ENCODE measurements around the gene KISS1.

The KISS1 gene

GRCh38 chr1:204205486-204205885 lies 9.2 kb upstream of the KISS1 start:
- H3K27me3 Mint-ChIP-seq, result peaks cover 43% of the 10 kb centered on the region
- DNase-seq, result no peak
- no peak for ATAC-seq
- H3K4me3 Mint-ChIP-seq, result no peak overlapping the region
- no peak overlapping the region for H3K27ac Mint-ChIP-seq
- no peaks in the 10 kb centered on the region for H3K9me3 Mint-ChIP-seq
- H3K4me1 Mint-ChIP-seq, result peaks cover 14% of the 10 kb centered on the region

GRCh38 chr1:204204944-204205343 lies 8.7 kb upstream of the KISS1 start:
- no peak for ATAC-seq
- Mint-ChIP-seq H3K9me3 (no peaks in the 10 kb centered on the region), H3K27me3 (peaks cover 43% of the 10 kb centered on the region), H3K27ac (no peak overlapping the region), H3K4me1 (peaks cover 14% of the 10 kb centered on the region), H3K4me3 (no peak overlapping the region)
- no peak for DNase-seq

- DNase-seq (no peak), ATAC-seq (no peak)
- no peaks in the 10 kb centered on the region for H3K9me3 Mint-ChIP-seq
- H3K27me3 Mint-ChIP-seq, result peaks cover 43% of the 10 kb centered on the region
- H3K4me1 Mint-ChIP-seq, result peaks cover 22% of the 10 kb centered on the region
- no peak overlapping the region for H3K27ac Mint-ChIP-seq
- H3K4me3 Mint-ChIP-seq, result no peak overlapping the region
These were observed 7.0 kb upstream of the KISS1 start for GRCh38 chr1:204203206-204203767.

DNA sequence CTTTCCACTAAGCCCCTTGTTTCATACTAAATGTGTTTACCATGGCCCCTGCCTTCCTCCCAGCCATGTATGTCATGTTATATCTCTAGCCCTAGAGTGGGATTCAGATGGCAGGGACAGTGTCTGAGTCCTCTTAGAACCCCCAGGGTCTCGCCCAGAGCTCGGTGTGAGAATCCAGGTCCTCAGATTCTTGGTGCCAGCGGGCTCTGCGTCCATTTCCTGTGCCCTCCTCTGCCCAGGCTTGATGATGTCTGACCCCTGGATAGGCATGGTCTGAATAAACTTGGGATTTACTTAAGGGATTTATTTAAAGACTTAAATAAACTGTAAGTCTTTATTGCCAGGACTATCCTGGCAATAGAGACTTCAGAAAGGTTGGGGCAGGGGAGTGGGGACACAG lies 6.2 kb upstream of the KISS1 start:
- Mint-ChIP-seq H3K27me3 (peaks cover 43% of the 10 kb centered on the region), H3K4me1 (peaks cover 24% of the 10 kb centered on the region), H3K4me3 (no peak overlapping the region), H3K27ac (no peak overlapping the region), H3K9me3 (no peaks in the 10 kb centered on the region)
- DNase-seq (no peak), ATAC-seq (no peak)

DNA sequence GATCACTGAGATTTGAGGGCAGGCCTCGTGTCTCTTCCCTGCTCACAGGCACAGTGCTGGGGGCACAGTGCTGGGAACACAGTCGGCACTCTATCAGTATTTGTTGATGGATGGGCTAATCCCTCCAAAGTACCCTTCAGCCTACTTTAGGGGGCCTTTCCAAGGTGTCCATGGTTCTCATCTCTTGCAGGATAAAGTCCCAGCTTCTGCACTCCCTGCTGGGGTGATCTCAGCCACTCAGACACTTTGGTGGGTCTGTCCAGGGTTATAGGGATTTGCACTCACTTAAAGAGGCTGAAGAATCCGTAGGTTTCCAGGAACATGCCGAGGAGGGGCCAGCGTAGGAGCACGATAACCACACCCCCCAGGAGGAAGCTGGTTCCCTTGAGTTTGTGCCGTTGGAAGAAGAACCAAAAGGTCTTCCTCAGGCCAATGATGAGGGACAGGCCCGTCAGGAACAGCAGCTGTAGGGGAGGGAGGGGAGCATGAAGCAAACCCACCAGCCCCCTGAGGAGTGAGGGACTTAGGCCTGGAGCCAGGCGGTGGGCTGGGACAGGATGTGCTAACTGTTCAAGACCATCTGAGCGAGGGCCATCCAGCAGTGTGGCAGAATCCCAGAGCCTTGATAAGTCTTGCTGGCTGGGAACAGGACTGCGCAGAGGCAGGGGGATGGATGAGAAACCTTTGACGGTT lies 5.2 kb upstream of the KISS1 start:
- Mint-ChIP-seq H3K27me3 (peaks cover 37% of the 10 kb centered on the region), H3K4me1 (peaks cover 22% of the 10 kb centered on the region), H3K27ac (no peak overlapping the region), H3K9me3 (no peaks in the 10 kb centered on the region), H3K4me3 (no peak overlapping the region)
- ATAC-seq (no peak), DNase-seq (no peak)

GRCh38 chr1:204199579-204199978 lies 3.3 kb upstream of the KISS1 start:
- Mint-ChIP-seq H3K27me3 (peaks cover 18% of the 10 kb centered on the region), H3K27ac (no peak overlapping the region), H3K4me1 (peaks cover 26% of the 10 kb centered on the region), H3K9me3 (peaks cover 0 to 3% of the 10 kb centered on the region in 2 donors), H3K4me3 (no peak overlapping the region)
- ATAC-seq, result no peak
- DNase-seq, result no peak

DNA sequence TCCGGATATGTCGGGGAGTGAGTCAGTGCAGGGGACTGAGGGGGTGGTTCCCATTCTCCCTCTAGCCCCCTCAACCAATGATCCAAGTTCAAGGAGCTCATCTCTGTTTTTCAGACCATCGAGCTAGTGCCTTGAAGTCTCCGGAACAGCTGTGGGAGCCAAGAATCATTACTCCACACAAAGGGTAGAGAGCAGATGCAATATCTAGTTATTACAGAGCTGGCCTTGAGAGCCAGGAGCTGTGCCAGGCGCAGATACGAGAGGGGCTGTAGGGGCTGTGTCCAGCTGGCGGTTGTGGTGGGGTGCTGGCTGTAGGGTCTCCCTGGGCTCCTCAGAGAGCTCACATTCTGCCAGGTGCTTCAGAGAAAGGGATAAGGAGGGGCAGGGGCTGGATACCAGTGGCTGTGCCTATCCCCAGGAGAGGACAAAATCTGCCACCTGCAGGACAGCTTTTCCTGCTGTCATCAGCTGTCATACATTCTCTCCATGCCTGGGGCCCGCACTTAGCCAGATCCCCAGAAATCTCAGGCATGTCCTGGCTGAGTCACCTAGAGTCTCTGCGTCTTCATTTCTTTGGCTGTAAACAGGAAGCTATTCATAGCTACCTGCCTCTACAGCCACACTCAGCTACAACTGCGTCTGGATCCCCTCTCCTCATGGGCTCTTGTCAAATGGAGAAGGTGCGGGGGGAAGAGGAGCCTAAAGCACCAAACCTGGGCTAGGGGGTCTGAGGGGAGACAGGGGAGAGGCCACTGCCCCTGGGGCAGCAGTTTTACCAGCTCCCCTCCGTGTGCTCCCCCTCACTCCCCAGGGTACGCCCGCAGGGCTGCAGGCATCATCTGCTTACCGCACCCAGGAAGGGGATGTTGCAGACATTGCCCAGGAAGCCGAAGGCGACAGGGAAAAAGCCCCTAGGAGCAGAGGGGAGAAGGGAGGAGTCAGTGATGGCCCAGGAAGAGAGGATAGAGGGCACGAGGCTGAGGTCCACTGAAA lies 2.4 kb upstream of the KISS1 start:
- Mint-ChIP-seq H3K27me3 (peaks cover 9% of the 10 kb centered on the region), H3K4me3 (no peak overlapping the region), H3K27ac (no peak overlapping the region), H3K4me1 (peaks cover 30% of the 10 kb centered on the region), H3K9me3 (peaks cover 0 to 3% of the 10 kb centered on the region in 2 donors)
- DNase-seq (no peak), ATAC-seq (peak; percentile 27)

GRCh38 chr1:204197068-204197467 lies 777 bp upstream of the KISS1 start:
- no peak overlapping the region for H3K27ac Mint-ChIP-seq
- peaks cover 0 to 3% of the 10 kb centered on the region in 2 donors for H3K9me3 Mint-ChIP-seq
- H3K4me3 Mint-ChIP-seq, result no peak overlapping the region
- peaks cover 30% of the 10 kb centered on the region for H3K4me1 Mint-ChIP-seq
- ATAC-seq (no peak), DNase-seq (no peak)
- H3K27me3 Mint-ChIP-seq, result no peaks in the 10 kb centered on the region

DNA sequence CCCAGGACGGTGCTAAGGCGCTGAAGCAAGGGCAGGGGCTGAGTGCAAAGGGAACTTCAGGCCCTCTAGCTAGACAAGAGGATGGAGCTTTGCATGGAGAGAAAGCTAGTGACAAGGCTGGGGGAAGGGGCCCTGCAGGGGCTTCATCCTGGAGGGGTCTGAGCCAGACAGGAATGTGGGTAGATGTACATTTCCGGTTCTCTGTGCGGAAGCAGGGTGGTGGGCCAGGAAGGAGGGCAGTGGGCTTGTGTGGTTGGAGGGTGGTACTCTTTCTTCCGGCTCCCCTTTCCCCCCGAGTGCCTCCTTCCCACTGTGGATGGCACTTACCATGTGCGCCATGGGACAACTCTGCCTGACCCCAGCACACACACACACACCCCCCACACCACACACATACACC lies 1.5 kb downstream of the KISS1 start:
- no peak overlapping the region for H3K4me3 Mint-ChIP-seq
- peaks cover 0 to 3% of the 10 kb centered on the region in 2 donors for H3K9me3 Mint-ChIP-seq
- H3K27ac Mint-ChIP-seq, result no peak overlapping the region
- no peak for DNase-seq
- peaks cover 36% of the 10 kb centered on the region for H3K4me1 Mint-ChIP-seq
- no peak for ATAC-seq
- no peaks in the 10 kb centered on the region for H3K27me3 Mint-ChIP-seq

DNA sequence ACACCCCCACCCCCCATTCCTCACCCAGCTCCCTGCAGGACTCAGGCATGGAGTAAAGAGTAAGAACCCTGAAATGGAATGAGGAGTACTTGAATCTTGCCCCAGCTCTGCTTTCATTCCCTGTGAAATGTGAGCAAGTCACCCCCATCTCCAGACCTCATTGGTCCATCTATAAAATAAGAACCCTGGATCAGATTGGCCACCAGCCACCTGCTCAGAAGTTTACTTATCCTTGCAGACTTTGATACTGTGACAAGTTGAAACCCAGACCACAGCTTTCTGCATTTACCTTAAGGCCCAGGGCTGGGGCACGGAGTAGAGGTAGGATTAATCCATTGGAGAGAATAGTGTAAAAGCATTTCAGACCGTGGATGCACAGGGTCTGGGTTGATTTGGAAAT lies 2.2 kb downstream of the KISS1 start:
- ATAC-seq (no peak), DNase-seq (no peak)
- Mint-ChIP-seq H3K9me3 (peaks cover 0 to 3% of the 10 kb centered on the region in 2 donors), H3K4me1 (peaks cover 43% of the 10 kb centered on the region), H3K4me3 (no peak overlapping the region), H3K27ac (no peak overlapping the region), H3K27me3 (no peaks in the 10 kb centered on the region)

DNA sequence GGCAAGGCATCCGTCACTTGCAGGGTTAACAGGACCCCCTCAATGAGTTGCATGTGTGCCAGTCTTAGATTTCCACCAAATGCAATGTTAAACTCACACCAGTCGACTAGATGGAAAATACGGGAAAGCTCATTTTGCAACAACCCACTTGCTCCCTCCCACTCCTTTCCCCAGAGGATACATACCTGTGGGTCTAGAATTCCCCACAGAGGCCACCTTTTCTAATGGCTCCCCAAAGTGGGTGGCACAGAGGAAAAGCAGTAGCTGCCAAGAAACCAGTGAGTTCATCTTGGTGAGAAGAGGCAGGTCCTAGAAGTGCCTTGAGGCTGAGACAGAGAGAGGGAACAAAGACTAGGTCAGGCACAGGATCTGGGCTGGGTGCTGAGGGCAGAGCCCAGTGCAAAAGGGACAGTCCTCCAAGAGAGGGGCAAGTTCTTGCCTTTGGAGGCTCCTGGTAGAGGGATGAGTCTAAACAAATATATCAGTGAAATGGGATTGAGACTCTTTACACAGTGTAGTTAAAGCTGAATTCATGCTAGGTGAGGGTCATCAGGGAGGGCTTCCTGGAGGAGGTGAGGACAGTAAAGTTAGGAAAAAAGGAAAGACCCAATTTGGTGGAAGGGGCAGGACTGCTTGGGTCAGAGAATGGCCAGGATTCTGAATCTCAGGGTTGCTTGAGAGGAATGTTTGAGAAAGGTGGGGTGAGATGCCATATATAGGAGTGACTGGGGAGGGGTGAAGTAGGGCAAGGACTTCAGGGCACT lies 3.5 kb downstream of the KISS1 start:
- ATAC-seq (no peak), DNase-seq (no peak)
- Mint-ChIP-seq H3K4me1 (peaks cover 41% of the 10 kb centered on the region), H3K4me3 (no peak overlapping the region), H3K27ac (no peak overlapping the region), H3K9me3 (peaks cover 0 to 3% of the 10 kb centered on the region in 2 donors), H3K27me3 (peaks cover 6% of the 10 kb centered on the region)

DNA sequence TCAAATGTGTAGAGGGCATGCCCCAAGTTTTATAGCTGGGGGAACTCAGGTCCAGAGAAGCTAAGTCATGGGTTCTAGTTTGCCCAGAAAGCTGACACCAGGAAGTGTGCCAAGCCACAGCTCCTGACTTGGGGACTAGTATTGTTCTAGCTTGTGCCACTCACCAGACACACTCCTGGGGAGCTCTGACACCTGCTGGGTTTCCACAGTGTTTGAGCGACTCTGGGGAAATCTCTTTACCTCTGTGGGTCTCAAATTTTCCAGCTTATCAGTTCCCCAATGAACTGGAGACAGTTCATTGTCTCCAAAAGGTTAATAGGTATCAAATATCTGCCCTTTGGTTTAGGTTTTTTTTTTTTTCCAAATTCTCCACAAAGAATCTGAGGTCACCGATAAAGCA lies 4.2 kb downstream of the KISS1 start:
- Mint-ChIP-seq H3K9me3 (peaks cover 0 to 3% of the 10 kb centered on the region in 2 donors), H3K4me1 (peaks cover 41% of the 10 kb centered on the region), H3K27me3 (peaks cover 13% of the 10 kb centered on the region), H3K27ac (no peak overlapping the region), H3K4me3 (no peak overlapping the region)
- DNase-seq (no peak), ATAC-seq (no peak)

GRCh38 chr1:204191456-204191855 lies 4.8 kb downstream of the KISS1 start:
- peaks cover 19% of the 10 kb centered on the region for H3K27me3 Mint-ChIP-seq
- H3K27ac Mint-ChIP-seq, result no peak overlapping the region
- peaks cover 0 to 3% of the 10 kb centered on the region in 2 donors for H3K9me3 Mint-ChIP-seq
- H3K4me1 Mint-ChIP-seq, result peaks cover 37% of the 10 kb centered on the region
- ATAC-seq (no peak), DNase-seq (no peak)
- no peak overlapping the region for H3K4me3 Mint-ChIP-seq

- Mint-ChIP-seq H3K4me1 (peaks cover 34% of the 10 kb centered on the region), H3K27ac (no peak overlapping the region), H3K4me3 (peak overlapping the region; percentile 46 to 59), H3K9me3 (peaks cover 0 to 3% of the 10 kb centered on the region in 2 donors), H3K27me3 (peaks cover 26% of the 10 kb centered on the region)
- ATAC-seq, result peak; percentile 63
- DNase-seq, result peak; percentile 37 to 43
These were observed 5.8 kb downstream of the KISS1 start for GRCh38 chr1:204190212-204191211.

Measured in stimulated activated naive CD8-positive, alpha-beta T cell treated with anti-CD3 and anti-CD28 coated beads, Interleukin-15, amount 100 ng/mL, for 72 hours (primary cell).